Body of pancreas (tissue), 4 donors: ENCODE data around the gene AMPD2.

Experiments
- POLR2A ChIP-seq, 3 donors: fragments of 450-650 bp; IDR thresholded peaks; one replicate each; pipeline ENCODE4 v1.6.1; 2016; ENCODE audit warnings: antibody characterized with exemption in 3 of 3, mild to moderate bottlenecking in 2 of 3
- TF ChIP-seq, protein P1 (sequence below), 7 experiments: fragments of 450-650 bp in 4 of 7; fragments of 200-600 bp in 3 of 7; sonication (generic) in 3 of 7; IDR thresholded peaks; one replicate each; pipeline ENCODE4 v1.5.1; 2016 to 2019; ENCODE audit warnings: antibody characterized with exemption in 7 of 7

DNA sequence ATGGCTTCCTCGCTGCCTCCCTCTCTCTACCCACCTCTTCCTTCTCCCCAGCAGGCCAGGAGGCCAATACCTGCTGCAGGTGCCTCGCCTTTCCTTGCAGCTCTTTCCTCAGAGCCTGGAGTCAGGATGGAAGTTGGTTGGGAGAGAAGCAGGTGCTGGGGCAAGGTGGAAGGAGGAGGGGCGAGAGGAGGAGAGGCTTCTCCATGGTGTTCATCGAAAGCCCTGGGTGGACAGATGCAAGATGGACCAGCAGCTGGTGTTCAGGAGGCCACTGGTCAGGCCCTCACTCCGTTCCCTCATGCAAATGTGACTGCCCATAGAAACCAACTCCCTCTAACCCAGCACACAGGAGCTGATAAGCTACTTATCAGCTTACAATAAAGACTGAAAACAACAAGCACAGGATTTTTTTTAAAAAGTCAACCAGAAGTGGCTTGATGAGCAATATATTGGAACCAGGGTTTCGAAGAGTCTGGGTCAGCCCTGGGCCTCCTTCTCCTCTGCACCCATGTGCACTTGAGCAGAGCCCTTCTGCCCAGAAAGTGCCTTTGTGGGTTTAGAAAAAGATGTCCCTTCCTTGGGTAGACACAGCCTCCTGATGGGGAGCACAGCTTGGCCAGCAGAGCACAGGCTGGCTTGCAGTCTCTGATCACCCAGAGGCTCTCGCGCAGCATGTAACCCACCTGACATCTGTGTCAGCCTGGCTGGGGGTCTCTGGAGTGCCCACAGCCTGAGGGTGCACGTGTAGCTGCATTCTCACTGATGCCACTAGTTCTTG lies 19.6 kb downstream of the AMPD2 start:
- TF ChIP-seq, protein P1, sequence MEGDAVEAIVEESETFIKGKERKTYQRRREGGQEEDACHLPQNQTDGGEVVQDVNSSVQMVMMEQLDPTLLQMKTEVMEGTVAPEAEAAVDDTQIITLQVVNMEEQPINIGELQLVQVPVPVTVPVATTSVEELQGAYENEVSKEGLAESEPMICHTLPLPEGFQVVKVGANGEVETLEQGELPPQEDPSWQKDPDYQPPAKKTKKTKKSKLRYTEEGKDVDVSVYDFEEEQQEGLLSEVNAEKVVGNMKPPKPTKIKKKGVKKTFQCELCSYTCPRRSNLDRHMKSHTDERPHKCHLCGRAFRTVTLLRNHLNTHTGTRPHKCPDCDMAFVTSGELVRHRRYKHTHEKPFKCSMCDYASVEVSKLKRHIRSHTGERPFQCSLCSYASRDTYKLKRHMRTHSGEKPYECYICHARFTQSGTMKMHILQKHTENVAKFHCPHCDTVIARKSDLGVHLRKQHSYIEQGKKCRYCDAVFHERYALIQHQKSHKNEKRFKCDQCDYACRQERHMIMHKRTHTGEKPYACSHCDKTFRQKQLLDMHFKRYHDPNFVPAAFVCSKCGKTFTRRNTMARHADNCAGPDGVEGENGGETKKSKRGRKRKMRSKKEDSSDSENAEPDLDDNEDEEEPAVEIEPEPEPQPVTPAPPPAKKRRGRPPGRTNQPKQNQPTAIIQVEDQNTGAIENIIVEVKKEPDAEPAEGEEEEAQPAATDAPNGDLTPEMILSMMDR (IDR thresholded peaks at IDR 0.05), result no peak
- no peak for TF ChIP-seq POLR2A (IDR thresholded peaks at IDR 0.05)
